ENCODE data around the gene OR52A5.
"Not testable (repeated sequence)": the region's sequence is repeated elsewhere in the genome, so short reads cannot be mapped to it uniquely, and the experiment has no call there.

The OR52A5 gene

GRCh38 chr11:5137996-5138395 is at the start of gene OR52A5:
Gene OR52A5, minus strand, starts transcription at chr11:5138356. Its CDS starts 5,714 bp downstream, at chr11:5132642.
- DNase-seq: no peak
- H3K9me3 ChIP-seq (ENCODE audit: severe bottlenecking): no peaks in the 10 kb centered on the region
- no peaks in the 10 kb centered on the region for H3K36me3 ChIP-seq
- H3K27me3 ChIP-seq (ENCODE audit: insufficient read depth, low read depth, severe bottlenecking): peaks cover 55% of the 10 kb centered on the region
- TF ChIP-seq CTCF (IDR thresholded peaks at IDR 0.05; ENCODE audit: low read depth, low read length): no peak
- H3K4me3 ChIP-seq (ENCODE audit: low read depth, low read length): no peak within 1 kb of the TSS
- H3K27ac ChIP-seq: no peak within 1 kb of the TSS

- Histone ChIP-seq H3K4me3 (ENCODE audit: low read depth, low read length) (no peak overlapping the region), H3K27me3 (ENCODE audit: insufficient read depth, low read depth, severe bottlenecking) (no peaks in the 10 kb centered on the region), H3K9me3 (ENCODE audit: severe bottlenecking) (no peaks in the 10 kb centered on the region), H3K36me3 (no peaks in the 10 kb centered on the region), H3K27ac (no peak overlapping the region)
- DNase-seq: no peak
- no peak for TF ChIP-seq CTCF (IDR thresholded peaks at IDR 0.05; ENCODE audit: low read depth, low read length)
Measured at GRCh38 chr11:5178046-5178837, 40.1 kb upstream of the OR52A5 start.

- no peak overlapping the region for H3K4me3 ChIP-seq (ENCODE audit: low read depth, low read length)
- H3K9me3 ChIP-seq (ENCODE audit: severe bottlenecking): no peaks in the 10 kb centered on the region
- H3K27ac ChIP-seq: no peak overlapping the region
- TF ChIP-seq CTCF (IDR thresholded peaks at IDR 0.05; ENCODE audit: low read depth, low read length): no peak
- no peak for DNase-seq
- peaks cover 16% of the 10 kb centered on the region for H3K27me3 ChIP-seq (ENCODE audit: insufficient read depth, low read depth, severe bottlenecking)
- no peaks in the 10 kb centered on the region for H3K36me3 ChIP-seq
Measured at GRCh38 chr11:5174934-5175333, 36.8 kb upstream of the OR52A5 start.

- no peak for DNase-seq
Measured at GRCh38 chr11:5171856-5172255, 33.7 kb upstream of the OR52A5 start.

GRCh38 chr11:5165898-5166297 is 27.7 kb upstream of the OR52A5 start:
- H3K4me3 ChIP-seq (ENCODE audit: low read depth, low read length); H3K9me3 ChIP-seq (ENCODE audit: severe bottlenecking); H3K36me3 ChIP-seq; DNase-seq; H3K27ac ChIP-seq: not testable (repeated sequence)
- peaks cover 33% of the 10 kb centered on the region for H3K27me3 ChIP-seq (ENCODE audit: insufficient read depth, low read depth, severe bottlenecking)

More at GRCh38 chr11:5171856-5172255, 33.7 kb upstream of the OR52A5 start:
- Histone ChIP-seq H3K4me3 (ENCODE audit: low read depth, low read length) (no peak overlapping the region), H3K27me3 (ENCODE audit: insufficient read depth, low read depth, severe bottlenecking) (peaks cover 32% of the 10 kb centered on the region), H3K9me3 (ENCODE audit: severe bottlenecking) (no peaks in the 10 kb centered on the region), H3K27ac (no peak overlapping the region), H3K36me3 (no peaks in the 10 kb centered on the region)
- no peak for TF ChIP-seq CTCF (IDR thresholded peaks at IDR 0.05; ENCODE audit: low read depth, low read length)

- not testable (repeated sequence) for H3K36me3 ChIP-seq; H3K4me3 ChIP-seq (ENCODE audit: low read depth, low read length); H3K9me3 ChIP-seq (ENCODE audit: severe bottlenecking); H3K27ac ChIP-seq; DNase-seq
- peaks cover 26% of the 10 kb centered on the region for H3K27me3 ChIP-seq (ENCODE audit: insufficient read depth, low read depth, severe bottlenecking)
Measured at GRCh38 chr11:5164807-5165206, 26.7 kb upstream of the OR52A5 start.

GRCh38 chr11:5161045-5161444 is 22.9 kb upstream of the OR52A5 start:
- H3K27ac ChIP-seq; H3K9me3 ChIP-seq (ENCODE audit: severe bottlenecking); DNase-seq; H3K4me3 ChIP-seq (ENCODE audit: low read depth, low read length); H3K36me3 ChIP-seq: not testable (repeated sequence)
- H3K27me3 ChIP-seq (ENCODE audit: insufficient read depth, low read depth, severe bottlenecking): peaks cover 26% of the 10 kb centered on the region

GRCh38 chr11:5160217-5160616 is 22.1 kb upstream of the OR52A5 start:
- H3K27ac ChIP-seq; H3K4me3 ChIP-seq (ENCODE audit: low read depth, low read length); H3K9me3 ChIP-seq (ENCODE audit: severe bottlenecking); H3K36me3 ChIP-seq; DNase-seq: not testable (repeated sequence)
- H3K27me3 ChIP-seq (ENCODE audit: insufficient read depth, low read depth, severe bottlenecking): peaks cover 28% of the 10 kb centered on the region
